Fibroblast of lung (primary cell): ENCODE data around the gene NR2F1-AS1.

ENCODE experiments used
- EZH2 ChIP-seq: IDR thresholded peaks from 2 replicates; pipeline ENCODE4 v1.5.1; 2012; ENCODE audit warnings: low read length, control low read depth, mild to moderate bottlenecking; ENCODE audit errors: missing control alignments
- TF ChIP-seq, protein P1 (sequence below), 2 donors: IDR thresholded peaks in 1 of 2; conservative IDR thresholded peaks in 1 of 2; 1 replicate in 1 of 2; 2 replicates in 1 of 2; pipeline ENCODE4 v1.5.1; 2011 to 2012; ENCODE audit warnings: low read length in 2 of 2, control low read depth in 1 of 2, inconsistent platforms in 1 of 2, low read depth in 1 of 2, mild to moderate bottlenecking in 1 of 2

DNA sequence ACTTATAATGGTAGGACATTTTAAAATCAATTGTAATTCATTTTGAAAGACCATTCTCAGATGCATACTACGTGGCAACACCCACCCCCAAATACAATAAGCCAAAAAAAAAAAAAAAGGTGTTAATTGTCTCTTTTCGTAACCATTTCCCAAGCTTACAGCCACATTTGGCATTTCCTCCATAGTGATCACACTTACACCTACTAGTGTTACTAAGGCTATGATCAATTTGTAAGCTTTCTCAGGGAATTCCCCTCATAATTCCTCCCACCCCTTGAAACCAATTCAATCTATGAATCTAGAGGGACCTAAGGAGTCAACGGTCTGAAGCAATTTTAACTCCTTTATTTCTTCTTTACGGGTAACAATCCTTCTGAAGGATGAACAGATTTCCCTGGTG is 42.1 kb upstream of the NR2F1-AS1 start:
- TF ChIP-seq, protein P1, sequence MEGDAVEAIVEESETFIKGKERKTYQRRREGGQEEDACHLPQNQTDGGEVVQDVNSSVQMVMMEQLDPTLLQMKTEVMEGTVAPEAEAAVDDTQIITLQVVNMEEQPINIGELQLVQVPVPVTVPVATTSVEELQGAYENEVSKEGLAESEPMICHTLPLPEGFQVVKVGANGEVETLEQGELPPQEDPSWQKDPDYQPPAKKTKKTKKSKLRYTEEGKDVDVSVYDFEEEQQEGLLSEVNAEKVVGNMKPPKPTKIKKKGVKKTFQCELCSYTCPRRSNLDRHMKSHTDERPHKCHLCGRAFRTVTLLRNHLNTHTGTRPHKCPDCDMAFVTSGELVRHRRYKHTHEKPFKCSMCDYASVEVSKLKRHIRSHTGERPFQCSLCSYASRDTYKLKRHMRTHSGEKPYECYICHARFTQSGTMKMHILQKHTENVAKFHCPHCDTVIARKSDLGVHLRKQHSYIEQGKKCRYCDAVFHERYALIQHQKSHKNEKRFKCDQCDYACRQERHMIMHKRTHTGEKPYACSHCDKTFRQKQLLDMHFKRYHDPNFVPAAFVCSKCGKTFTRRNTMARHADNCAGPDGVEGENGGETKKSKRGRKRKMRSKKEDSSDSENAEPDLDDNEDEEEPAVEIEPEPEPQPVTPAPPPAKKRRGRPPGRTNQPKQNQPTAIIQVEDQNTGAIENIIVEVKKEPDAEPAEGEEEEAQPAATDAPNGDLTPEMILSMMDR (conservative IDR thresholded peaks at IDR 0.05 in 1 of 2, IDR thresholded peaks at IDR 0.05 in 1 of 2; ENCODE audit: low read depth in 1 of 2, low read length in 2 of 2): no peak
- no peak for TF ChIP-seq EZH2
